Measurements from ENCODE around the gene PKN2.
"Not testable (repeated sequence)": the region's sequence is repeated elsewhere in the genome, so short reads cannot be mapped to it uniquely, and the experiment has no call there.

The PKN2 gene

DNA sequence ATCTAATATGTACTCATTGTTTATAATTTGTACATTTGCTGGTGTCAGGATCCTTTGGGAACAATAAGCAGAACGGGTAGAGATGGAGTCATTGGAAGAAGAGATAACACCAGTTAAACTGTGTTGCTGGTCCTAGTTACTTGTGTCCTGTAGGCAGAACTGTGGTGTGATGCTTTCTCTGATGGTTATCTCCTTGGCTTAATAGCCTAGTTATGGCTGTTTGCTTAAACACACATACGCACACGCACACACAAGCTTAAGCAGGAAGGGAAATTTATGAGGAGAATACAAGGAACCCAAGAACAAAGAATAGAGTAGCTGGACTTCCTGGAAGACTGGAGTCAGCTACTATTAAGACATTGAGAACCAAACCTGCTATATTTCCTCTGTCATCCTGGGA is 5.7 kb upstream of the PKN2 start:
- no peak for DNase-seq (ENCODE audit: low read depth, low spot score)

- no peak for DNase-seq (ENCODE audit: low read depth, low spot score)
These were observed 3.6 kb upstream of the PKN2 start for GRCh38 chr1:88680471-88680870.

GRCh38 chr1:88680911-88681622 is 3.0 kb upstream of the PKN2 start:
- no peak for DNase-seq (ENCODE audit: low read depth, low spot score)

DNA sequence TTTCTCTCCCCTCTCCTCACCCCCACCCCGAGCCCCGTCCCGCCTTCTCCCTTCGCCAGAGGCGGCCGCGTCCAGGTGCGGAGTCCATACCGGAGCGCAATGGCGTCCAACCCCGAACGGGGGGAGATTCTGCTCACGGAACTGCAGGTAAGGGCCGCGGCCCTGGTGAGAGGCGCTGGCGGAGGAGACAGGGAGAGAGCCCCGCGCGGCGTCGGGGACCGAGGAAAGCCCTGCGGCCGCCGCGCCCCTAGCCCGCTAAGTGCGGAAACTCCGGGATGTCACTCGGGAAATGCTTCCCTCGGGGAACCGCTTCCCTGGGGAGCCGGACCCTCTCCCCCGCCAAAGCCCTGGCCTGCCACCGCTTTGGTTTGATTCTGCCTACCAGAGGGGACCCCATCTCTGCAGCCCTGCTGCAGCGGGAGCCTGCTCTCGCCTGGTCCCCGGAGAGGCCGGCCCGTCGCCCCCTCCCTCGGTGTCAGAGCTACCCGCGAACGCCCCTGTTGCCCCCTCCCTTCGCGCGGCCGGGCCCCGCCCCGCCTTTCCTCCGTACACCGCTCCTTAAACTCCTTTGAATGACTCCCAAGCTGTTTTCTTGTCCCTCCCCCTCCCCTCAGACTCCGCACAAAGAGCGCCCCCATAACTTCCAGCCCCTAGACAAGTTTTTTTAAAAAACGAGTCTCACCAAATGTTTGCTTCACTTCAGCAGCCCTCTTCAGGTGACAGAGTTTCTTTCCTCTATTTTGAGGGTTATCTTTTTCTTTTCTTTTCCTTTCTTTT is 597 bp downstream of the PKN2 start:
- no peak for DNase-seq (ENCODE audit: low read depth, low spot score)

GRCh38 chr1:88685259-88685620 is 1.2 kb downstream of the PKN2 start:
- DNase-seq (ENCODE audit: low read depth, low spot score) = no peak

- no peak for DNase-seq (ENCODE audit: low read depth, low spot score)
These were observed 7.5 kb downstream of the PKN2 start for GRCh38 chr1:88691540-88691939.

GRCh38 chr1:88695781-88696180 is 11.7 kb downstream of the PKN2 start:
- no peak for DNase-seq (ENCODE audit: low read depth, low spot score)

GRCh38 chr1:88697503-88697902 is 13.4 kb downstream of the PKN2 start:
- no peak for DNase-seq (ENCODE audit: low read depth, low spot score)

DNA sequence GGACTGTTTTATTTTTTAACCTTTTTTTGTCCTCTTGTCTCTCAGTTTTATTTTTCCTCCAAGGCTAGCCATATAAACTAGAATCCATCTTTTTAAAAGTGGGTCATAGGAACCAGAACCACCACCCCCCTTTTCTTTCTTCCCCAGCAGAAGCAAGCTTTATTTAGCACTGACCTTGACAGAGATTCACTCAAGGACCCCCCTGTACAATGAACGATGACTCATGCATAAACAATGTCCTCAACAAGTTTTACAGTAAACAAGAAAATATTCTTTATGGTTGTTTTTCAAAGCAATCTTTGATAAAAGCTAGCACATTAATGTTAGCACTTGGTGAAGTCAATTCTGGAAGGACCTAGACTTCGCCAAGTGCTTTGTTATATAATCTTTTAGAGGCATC is 14.1 kb downstream of the PKN2 start:
- no peak for DNase-seq (ENCODE audit: low read depth, low spot score)

DNA sequence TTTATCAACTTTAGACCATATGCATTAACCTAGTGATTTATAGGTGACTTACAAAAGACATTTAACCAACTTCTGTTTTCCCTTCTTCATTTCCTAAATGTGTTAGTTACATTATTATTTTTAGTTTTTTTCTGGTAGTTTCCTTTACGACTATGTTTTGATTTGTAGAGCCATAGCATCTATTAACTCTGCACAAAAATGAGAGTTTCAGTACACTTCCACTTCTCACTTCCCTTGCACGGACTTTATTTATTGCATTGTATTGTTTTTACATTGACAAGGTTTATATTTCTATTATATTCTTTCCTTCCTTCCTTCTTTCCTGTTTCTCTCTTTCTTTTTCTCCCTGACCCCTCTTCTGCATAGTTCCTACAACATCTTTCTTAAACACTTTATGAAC is 14.7 kb downstream of the PKN2 start:
- DNase-seq (ENCODE audit: low read depth, low spot score) = no peak

- no peak for DNase-seq (ENCODE audit: low read depth, low spot score)
These were observed 16.4 kb downstream of the PKN2 start for GRCh38 chr1:88700425-88701013.

DNA sequence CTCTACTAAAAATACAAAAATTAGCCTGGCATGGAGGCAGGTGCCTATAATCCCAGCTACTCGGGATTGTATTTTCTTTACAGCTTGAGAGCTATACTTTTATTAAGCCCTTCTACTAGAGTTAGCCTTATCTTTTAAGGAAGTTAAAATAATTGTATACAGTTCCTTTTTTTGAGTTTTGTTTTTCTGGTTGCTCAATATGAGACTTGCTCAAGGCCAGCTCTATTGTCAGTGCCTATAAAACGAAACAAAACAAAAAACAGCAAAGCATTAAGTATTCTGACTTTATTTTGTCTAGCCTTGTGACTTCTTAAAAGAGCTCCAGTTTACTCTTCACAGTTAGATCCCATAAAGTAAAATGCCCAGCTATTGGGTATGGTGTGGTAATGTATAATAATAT is 17.2 kb downstream of the PKN2 start:
- no peak for DNase-seq (ENCODE audit: low read depth, low spot score)

GRCh38 chr1:88701793-88702192 is 17.7 kb downstream of the PKN2 start:
- DNase-seq (ENCODE audit: low read depth, low spot score) = not testable (repeated sequence)

- no peak for DNase-seq (ENCODE audit: low read depth, low spot score)
These were observed 23.9 kb downstream of the PKN2 start for GRCh38 chr1:88708011-88708410.

DNA sequence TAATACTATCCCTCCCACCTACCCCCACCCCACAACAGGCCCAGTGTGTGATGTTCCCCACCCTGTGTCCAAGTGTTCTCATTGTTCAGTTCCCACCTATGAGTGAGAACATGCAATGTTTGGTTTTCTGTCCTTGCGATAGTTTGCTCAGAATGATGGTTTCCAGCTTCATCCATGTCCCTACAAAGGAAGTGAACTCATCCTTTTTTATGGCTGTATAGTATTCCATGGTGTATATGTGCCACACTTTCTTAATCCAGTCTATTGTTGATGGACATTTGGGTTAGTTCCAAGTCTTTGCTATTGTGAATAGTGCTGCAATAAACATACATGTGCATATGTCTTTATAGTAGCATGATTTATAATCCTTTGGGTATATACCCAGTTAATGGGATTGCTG is 28.8 kb downstream of the PKN2 start:
- DNase-seq (ENCODE audit: low read depth, low spot score) = not testable (repeated sequence)

DNA sequence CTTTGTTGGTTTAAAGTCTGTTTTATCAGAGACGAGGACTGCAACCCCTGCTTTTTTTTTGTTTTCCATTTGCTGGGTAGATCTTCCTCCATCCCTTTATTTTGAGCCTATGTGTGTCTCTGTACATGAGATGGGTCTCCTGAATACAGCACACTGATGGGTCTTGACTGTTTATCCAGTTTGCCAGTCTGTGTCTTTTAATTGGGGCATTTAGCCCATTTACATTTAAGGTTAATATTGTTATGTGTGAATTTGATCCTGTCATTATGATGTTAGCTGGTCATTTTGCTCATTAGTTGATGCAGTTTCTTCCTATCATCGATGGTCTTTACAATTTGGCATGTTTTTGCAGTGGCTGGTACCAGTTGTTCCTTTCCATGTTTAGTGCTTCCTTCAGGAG is 32.5 kb downstream of the PKN2 start:
- DNase-seq (ENCODE audit: low read depth, low spot score) = not testable (repeated sequence)

- no peak for DNase-seq (ENCODE audit: low read depth, low spot score)
These were observed 38.4 kb downstream of the PKN2 start for GRCh38 chr1:88722492-88722891.

- DNase-seq (ENCODE audit: low read depth, low spot score) = no peak
These were observed 42.6 kb downstream of the PKN2 start for GRCh38 chr1:88726697-88727096.

DNA sequence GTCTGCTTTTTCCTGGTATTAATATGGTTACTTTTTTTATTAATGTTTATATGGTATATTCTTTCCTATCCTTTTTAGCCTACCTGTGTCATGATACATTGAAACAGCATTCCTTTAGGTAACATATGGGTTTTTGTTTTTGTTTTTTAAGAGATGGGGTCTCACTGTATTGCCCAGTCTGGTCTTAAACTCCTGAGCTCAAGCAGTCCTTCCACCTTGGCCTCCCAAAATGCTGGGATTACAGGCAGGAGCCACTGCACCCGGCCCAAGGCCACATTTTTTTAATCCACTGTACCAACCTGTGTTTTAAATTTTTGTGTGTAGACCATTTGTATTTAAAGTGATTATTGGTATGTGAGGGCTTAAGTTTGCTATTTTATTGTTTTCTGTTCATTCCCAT is 43.1 kb downstream of the PKN2 start:
- no peak for DNase-seq (ENCODE audit: low read depth, low spot score)

DNA sequence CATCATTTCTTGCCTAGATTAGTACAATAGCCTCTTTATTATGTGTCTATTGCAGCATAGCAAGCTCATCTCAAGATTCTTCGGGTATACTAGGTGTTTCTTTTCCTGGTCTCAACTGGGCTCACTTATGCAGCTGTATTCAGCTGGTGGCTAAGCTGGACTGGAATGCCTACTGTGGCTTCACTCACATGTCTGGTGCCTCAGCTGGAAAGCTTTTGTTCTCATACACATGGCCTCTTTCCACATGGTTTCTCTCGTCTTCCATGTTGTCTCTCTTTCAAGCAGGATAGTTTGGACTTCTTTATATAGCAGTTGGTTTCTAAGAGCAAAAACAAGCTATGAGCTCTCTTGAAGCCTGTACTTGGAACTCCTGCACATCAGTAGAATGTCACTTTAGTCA is 45.2 kb downstream of the PKN2 start:
- DNase-seq (ENCODE audit: low read depth, low spot score) = no peak

DNA sequence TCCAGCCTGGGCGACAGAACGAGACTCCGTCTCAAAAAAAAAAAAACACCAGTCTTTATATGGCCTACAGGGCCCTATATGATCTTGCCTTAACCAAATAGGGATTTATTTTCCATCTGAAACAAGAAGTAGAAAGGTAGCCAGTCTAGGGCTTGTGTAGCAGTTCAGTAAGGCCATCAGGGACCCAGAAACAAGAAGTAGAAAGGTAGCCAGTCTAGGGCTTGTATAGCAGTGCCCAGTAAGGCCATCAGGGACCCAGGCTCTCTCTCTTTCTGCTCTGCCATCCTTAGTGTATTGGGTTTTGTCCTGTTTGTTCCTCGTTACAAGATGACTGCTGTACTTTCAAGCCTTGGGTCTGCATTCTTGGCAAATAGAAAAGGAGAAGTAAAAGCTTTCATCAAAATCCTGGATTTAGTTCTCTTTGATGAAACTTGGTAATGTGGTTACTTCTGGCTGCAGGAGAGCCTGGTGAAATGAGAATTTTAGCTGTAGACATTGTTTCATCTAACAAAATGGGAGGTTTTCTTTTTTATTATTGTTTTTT is 46.1 kb downstream of the PKN2 start:
- DNase-seq (ENCODE audit: low read depth, low spot score) = no peak

DNA sequence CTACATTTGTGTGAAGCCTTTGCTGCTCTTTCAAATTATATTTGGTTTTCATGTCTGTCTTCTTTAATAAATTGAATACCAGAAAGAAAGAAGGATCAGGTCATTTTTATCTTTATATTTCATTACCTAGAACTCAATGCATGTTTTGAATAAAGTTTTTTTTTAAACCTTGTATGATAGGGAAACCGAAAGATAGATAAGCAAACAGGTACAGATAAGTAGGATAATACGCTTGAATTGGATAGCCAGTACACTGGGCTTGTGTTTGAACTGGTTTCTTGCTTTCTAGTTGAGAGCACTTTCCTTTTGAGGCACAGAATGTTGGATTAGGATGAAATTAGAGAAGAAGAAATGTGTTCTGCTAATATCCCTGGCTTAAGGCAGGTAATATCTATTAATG is 46.9 kb downstream of the PKN2 start:
- DNase-seq (ENCODE audit: low read depth, low spot score) = no peak
